Gastroesophageal sphincter (tissue), 4 donors: Measurements from ENCODE around the gene EIF3D. TPM values are rescaled to one million over a fixed set of nuclear protein-coding genes. Genes with fewer than 3 reads are reported as not detected.

Experiments
- ATAC-seq: fragments of 150-250 bp; one replicate; pipeline ENCODE4 v1.9.1; 2016; ENCODE audit warnings: mild to moderate bottlenecking, moderate library complexity
- H3K27ac ChIP-seq, 4 donors: fragments of 200-600 bp; sonication (generic) in 3 of 4; 1 replicate in 3 of 4; 2 replicates in 1 of 4; pipeline ENCODE4 v1.5.1; 2016 to 2019
- H3K27me3 ChIP-seq: fragments of 200-600 bp; sonication (generic); one replicate; pipeline ENCODE4 v1.5.1; 2019
- H3K36me3 ChIP-seq, 2 donors: fragments of 200-600 bp; sonication (generic); one replicate each; pipeline ENCODE4 v1.5.1; 2019; ENCODE audit warnings: control low read depth in 1 of 2
- H3K4me1 ChIP-seq, 3 donors: fragments of 200-600 bp; sonication (generic); 1 replicate in 2 of 3; 2 replicates in 1 of 3; pipeline ENCODE4 v1.5.1; 2016 to 2019; ENCODE audit warnings: control low read depth in 2 of 3
- H3K4me3 ChIP-seq, 2 donors: fragments of 200-600 bp; sonication (generic); one replicate each; pipeline ENCODE4 v1.5.1; 2019; ENCODE audit warnings: mild to moderate bottlenecking in 1 of 2, moderate library complexity in 1 of 2
- H3K9me3 ChIP-seq, 3 donors: fragments of 200-600 bp; sonication (generic); one replicate each; pipeline ENCODE4 v1.5.1; 2017 to 2019; ENCODE audit warnings: control low read depth in 2 of 3
- EP300 ChIP-seq: sonication (generic); formaldehyde crosslinking; IDR thresholded peaks from one replicate; pipeline ENCODE4 v1.6.1; 2017; ENCODE audit warnings: antibody characterized with exemption, mild to moderate bottlenecking
- POLR2A ChIP-seq, 2 donors: fragments of 450-650 bp; IDR thresholded peaks; one replicate each; pipeline ENCODE4 v1.6.1; 2017; ENCODE audit warnings: antibody characterized with exemption in 2 of 2, mild to moderate bottlenecking in 2 of 2, moderate library complexity in 1 of 2
- POLR2AphosphoS5 ChIP-seq: sonication (generic); formaldehyde crosslinking; IDR thresholded peaks from one replicate; pipeline ENCODE4 v1.6.1; 2017; ENCODE audit warnings: antibody characterized with exemption
- WGBS, 2 donors: methylation state at CpG; one replicate each; pipeline ENCODE4 v1.1.5; 2018; ENCODE audit warnings: low coverage in 1 of 2; 5-methylcytosine and 5-hydroxymethylcytosine counted together
- total RNA-seq, 4 donors: library from RNA; depleted of rRNA; stranded (reverse); fragments of >200 nt; gene quantifications; one replicate each; pipeline ENCODE4 v1.1.0, GENCODE V29; 2016
- TF ChIP-seq, protein P1 (sequence below), 4 experiments: fragments of 200-600 bp in 2 of 4; fragments of 450-650 bp in 2 of 4; sonication (generic) in 1 of 4; IDR thresholded peaks; one replicate each; pipeline ENCODE4 v1.5.1; 2017 to 2019; ENCODE audit warnings: antibody characterized with exemption in 4 of 4, mild to moderate bottlenecking in 2 of 4, moderate library complexity in 2 of 4

Gene EIF3D
- total RNA-seq, 4 donors from 2014 or later: 244 to 309 (median 271) TPM

DNA sequence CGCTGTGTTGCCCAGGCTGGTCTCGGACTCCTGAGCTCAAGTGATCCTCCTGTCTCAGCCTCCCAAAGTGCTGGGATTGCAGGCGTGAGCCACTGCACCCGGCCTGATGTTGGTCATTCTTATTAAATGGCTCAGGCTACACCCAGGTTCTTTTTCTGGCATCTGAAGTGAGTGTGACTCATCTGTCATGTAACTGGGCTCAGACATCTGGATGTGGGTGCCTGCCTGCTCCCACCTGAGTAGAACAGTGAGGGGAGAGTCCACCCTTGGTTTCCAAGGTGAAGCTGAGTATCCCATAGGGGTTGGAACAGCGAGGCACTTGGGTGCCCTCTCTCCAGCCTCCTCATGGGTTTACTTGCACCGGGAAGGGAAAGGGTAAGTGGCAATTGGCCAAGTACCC lies 36.7 kb upstream of the EIF3D start:
- H3K36me3 ChIP-seq: no peaks in the 10 kb centered on the region
- ATAC-seq: no peak
- H3K4me3 ChIP-seq: no peak overlapping the region
- H3K4me1 ChIP-seq: no peaks in the 10 kb centered on the region
- TF ChIP-seq EP300 (no peak), POLR2A (IDR thresholded peaks at IDR 0.05) (no peak), POLR2AphosphoS5 (no peak)
- TF ChIP-seq, protein P1, sequence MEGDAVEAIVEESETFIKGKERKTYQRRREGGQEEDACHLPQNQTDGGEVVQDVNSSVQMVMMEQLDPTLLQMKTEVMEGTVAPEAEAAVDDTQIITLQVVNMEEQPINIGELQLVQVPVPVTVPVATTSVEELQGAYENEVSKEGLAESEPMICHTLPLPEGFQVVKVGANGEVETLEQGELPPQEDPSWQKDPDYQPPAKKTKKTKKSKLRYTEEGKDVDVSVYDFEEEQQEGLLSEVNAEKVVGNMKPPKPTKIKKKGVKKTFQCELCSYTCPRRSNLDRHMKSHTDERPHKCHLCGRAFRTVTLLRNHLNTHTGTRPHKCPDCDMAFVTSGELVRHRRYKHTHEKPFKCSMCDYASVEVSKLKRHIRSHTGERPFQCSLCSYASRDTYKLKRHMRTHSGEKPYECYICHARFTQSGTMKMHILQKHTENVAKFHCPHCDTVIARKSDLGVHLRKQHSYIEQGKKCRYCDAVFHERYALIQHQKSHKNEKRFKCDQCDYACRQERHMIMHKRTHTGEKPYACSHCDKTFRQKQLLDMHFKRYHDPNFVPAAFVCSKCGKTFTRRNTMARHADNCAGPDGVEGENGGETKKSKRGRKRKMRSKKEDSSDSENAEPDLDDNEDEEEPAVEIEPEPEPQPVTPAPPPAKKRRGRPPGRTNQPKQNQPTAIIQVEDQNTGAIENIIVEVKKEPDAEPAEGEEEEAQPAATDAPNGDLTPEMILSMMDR (IDR thresholded peaks at IDR 0.05): no peak
- H3K27ac ChIP-seq: no peak overlapping the region
- peaks cover 64% of the 10 kb centered on the region for H3K27me3 ChIP-seq
- WGBS, 2 donors: 72% methylated on average over 6 of the region's 6 CpGs; no CpG with 5 or more reads in 1 of the 2 donors
- no peaks in the 10 kb centered on the region for H3K9me3 ChIP-seq

DNA sequence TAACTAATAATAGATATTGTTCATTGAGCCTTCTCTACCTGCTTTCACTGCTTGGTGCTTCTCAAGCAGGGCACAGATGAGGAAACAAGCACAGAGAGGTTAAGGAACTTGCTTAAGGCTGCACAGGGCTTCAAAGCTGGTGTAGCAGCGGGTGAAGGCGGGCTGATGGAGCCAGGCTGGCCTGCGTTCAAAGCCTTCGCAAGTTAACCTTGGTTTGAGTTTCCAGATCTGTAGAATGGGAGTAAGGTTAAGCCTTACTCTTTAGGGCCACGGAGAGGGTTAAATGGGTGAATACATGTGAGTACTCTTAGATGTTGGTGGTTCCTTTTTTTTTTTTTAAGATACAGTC lies 36.2 kb upstream of the EIF3D start:
- WGBS, 2 donors: 68 to 92% methylated on average over 5 of the region's 5 CpGs
- Histone ChIP-seq H3K4me3 (no peak overlapping the region), H3K27ac (no peak overlapping the region), H3K36me3 (no peaks in the 10 kb centered on the region), H3K9me3 (no peaks in the 10 kb centered on the region), H3K4me1 (no peaks in the 10 kb centered on the region), H3K27me3 (peaks cover 63% of the 10 kb centered on the region)
- ATAC-seq: no peak
- TF ChIP-seq, protein P1 (IDR thresholded peaks at IDR 0.05): no peak
- TF ChIP-seq POLR2A (IDR thresholded peaks at IDR 0.05) (no peak), EP300 (no peak), POLR2AphosphoS5 (no peak)

DNA sequence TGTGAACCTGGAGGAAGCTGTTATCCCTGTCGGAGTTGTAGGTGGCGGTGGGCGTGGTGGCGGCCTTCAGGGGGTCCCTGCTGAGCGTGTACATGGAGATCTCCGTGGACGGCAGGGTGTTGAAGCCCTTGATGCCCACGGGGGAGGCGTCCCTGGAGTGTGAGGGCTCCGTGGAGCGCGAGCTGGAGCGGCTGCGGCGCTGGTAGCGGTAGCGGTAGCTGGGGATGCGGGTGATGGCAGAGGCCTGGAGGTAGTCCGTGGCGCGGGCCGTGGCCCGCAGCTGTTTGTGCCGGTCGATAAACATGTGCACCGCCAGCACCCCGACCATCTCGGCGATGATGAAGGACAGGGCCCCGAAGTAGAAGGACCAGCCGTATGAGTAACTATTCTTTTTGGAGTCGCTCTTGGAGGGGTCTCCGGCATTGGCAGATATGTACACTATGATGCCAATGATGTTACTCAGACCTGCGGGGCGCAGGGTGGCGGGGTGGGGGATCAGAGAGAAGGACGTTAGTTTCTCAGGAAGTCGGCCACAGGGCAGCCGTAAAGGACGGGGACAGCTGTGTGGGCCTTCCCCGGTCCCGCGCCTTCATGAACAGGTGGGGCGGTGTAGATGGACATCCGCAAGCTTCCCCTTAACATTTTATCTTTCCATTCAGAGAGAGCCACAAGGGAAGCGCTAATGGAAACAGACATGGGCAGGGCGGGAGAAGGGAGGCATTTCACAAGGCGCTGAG lies 35.6 kb upstream of the EIF3D start:
- Histone ChIP-seq H3K27ac (no peak overlapping the region), H3K4me3 (no peak overlapping the region), H3K36me3 (no peaks in the 10 kb centered on the region), H3K27me3 (peaks cover 62% of the 10 kb centered on the region), H3K9me3 (no peaks in the 10 kb centered on the region), H3K4me1 (no peaks in the 10 kb centered on the region)
- no peak for ATAC-seq
- WGBS, 2 donors: 67 to 84% methylated on average over 19 to 25 of the region's 48 CpGs
- TF ChIP-seq POLR2AphosphoS5 (no peak), EP300 (no peak), POLR2A (IDR thresholded peaks at IDR 0.05) (no peak)
- TF ChIP-seq, protein P1 (IDR thresholded peaks at IDR 0.05): no peak

DNA sequence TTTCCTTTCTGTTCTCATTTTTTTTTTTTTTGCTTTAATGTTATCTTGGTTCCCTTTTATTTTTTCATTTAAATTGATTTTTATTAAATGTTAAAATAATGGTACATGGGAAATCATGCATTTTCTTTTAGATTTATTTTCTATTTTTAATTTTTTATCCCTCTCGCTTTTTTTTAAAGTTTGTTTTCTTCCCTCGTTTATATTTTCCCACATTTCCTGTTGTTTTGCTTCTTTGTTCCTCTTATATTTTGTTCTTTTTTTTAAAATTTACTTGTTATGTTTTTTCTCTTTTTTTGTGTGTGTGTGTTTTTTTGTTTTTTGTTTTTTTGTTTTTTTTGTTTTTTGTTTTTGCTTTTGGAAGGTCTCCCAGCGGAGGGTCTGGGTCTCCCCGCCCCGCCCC lies 34.9 kb upstream of the EIF3D start:
- TF ChIP-seq, protein P1 (IDR thresholded peaks at IDR 0.05): no peak
- TF ChIP-seq POLR2A (IDR thresholded peaks at IDR 0.05) (no peak), EP300 (no peak), POLR2AphosphoS5 (no peak)
- Histone ChIP-seq H3K27ac (no peak overlapping the region), H3K4me3 (no peak overlapping the region), H3K27me3 (peaks cover 65% of the 10 kb centered on the region), H3K9me3 (no peaks in the 10 kb centered on the region), H3K36me3 (no peaks in the 10 kb centered on the region), H3K4me1 (no peaks in the 10 kb centered on the region)
- WGBS, 2 donors: 42 to 79% methylated on average over 2 of the region's 5 CpGs
- ATAC-seq: no peak

DNA sequence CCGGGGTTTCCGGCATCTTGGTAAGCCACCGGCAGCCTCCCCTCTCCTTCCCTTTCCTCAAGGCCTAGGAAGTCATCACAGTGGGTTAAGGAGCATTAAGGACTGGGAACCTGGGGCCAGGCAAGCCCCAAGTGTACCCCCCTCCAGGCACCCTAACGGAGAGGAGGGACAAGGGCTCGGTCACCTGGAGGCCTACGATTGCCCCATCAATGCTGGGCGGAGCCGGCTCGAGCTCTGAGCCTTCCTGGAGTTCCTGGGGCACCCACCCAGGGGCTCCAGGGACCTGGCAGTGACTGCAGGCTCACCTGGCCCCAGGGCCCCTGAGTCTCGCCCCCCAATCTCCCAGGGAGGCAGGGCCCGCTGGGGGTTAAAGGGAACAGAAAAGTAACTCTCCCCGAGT lies 34.5 kb upstream of the EIF3D start:
- H3K4me3 ChIP-seq: no peak overlapping the region
- H3K4me1 ChIP-seq: no peaks in the 10 kb centered on the region
- peaks cover 65% of the 10 kb centered on the region for H3K27me3 ChIP-seq
- H3K27ac ChIP-seq: no peak overlapping the region
- TF ChIP-seq POLR2A (IDR thresholded peaks at IDR 0.05): no peak
- no peak for TF ChIP-seq EP300
- TF ChIP-seq POLR2AphosphoS5: no peak
- TF ChIP-seq, protein P1 (IDR thresholded peaks at IDR 0.05): no peak
- ATAC-seq: no peak
- no peaks in the 10 kb centered on the region for H3K36me3 ChIP-seq
- no peaks in the 10 kb centered on the region for H3K9me3 ChIP-seq
- WGBS, 2 donors: 11 to 61% methylated on average over 1 to 6 of the region's 12 CpGs
